WERI-Rb-1 (cell line): ENCODE results near the gene GMDS.

ENCODE experiments used
- DNase-seq: peaks from one replicate; pipeline ENCODE4 v3.0.0-alpha.2; 2020
- H3K27ac ChIP-seq: fragments of 250-450 bp; sonication (Bioruptor Pico); 2 replicates; pipeline ENCODE4 v1.5.1; 2020; ENCODE audit warnings: mild to moderate bottlenecking, moderate library complexity
- H3K27me3 ChIP-seq: fragments of 250-450 bp; sonication (Bioruptor Pico); 2 replicates; pipeline ENCODE4 v1.5.1; 2021; ENCODE audit warnings: mild to moderate bottlenecking, low read depth, moderate library complexity; ENCODE audit not compliant: insufficient read depth, severe bottlenecking
- H3K36me3 ChIP-seq: fragments of 250-450 bp; sonication (Bioruptor Pico); 2 replicates; pipeline ENCODE4 v1.5.1; 2020; ENCODE audit warnings: mild to moderate bottlenecking, moderate library complexity
- H3K4me3 ChIP-seq: 2 replicates; pipeline ENCODE4 v1.5.1; 2011; ENCODE audit warnings: low read depth, mild to moderate bottlenecking, control low read depth, low read length
- H3K9me3 ChIP-seq: fragments of 250-450 bp; sonication (Bioruptor Pico); 2 replicates; pipeline ENCODE4 v1.5.1; 2021; ENCODE audit warnings: mild to moderate bottlenecking, moderate library complexity; ENCODE audit not compliant: severe bottlenecking
- TF ChIP-seq, protein P1 (sequence below): IDR thresholded peaks from 2 replicates; pipeline ENCODE4 v1.5.1; 2011; ENCODE audit warnings: low read depth, mild to moderate bottlenecking, control low read depth, inconsistent platforms, low read length

GMDS gene

DNA sequence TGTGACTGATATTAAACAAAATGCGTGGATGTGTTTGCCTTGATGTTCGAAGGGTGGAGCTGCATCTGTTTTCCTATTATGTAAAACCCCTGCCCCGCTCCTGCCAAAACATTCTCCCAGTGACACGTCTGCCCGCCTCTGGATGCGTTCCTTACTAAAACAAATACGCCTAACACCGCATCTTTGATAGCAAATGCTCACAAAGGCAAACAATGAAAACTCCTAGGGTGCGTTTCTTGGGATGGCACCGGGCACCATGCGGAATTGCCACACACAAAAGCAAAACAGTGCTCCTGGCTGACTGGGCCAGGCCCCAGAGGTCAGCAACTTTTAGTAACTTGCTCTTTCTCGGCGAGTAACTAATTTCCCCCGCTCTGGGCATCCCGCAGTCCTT, 644.6 kb downstream of the GMDS start:
- Histone ChIP-seq H3K36me3 (no peaks in the 10 kb centered on the region), H3K27me3 (peaks cover 43% of the 10 kb centered on the region), H3K27ac (no peak overlapping the region), H3K4me3 (no peak overlapping the region), H3K9me3 (no peaks in the 10 kb centered on the region)
- DNase-seq = no peak
- TF ChIP-seq, protein P1, sequence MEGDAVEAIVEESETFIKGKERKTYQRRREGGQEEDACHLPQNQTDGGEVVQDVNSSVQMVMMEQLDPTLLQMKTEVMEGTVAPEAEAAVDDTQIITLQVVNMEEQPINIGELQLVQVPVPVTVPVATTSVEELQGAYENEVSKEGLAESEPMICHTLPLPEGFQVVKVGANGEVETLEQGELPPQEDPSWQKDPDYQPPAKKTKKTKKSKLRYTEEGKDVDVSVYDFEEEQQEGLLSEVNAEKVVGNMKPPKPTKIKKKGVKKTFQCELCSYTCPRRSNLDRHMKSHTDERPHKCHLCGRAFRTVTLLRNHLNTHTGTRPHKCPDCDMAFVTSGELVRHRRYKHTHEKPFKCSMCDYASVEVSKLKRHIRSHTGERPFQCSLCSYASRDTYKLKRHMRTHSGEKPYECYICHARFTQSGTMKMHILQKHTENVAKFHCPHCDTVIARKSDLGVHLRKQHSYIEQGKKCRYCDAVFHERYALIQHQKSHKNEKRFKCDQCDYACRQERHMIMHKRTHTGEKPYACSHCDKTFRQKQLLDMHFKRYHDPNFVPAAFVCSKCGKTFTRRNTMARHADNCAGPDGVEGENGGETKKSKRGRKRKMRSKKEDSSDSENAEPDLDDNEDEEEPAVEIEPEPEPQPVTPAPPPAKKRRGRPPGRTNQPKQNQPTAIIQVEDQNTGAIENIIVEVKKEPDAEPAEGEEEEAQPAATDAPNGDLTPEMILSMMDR = no peak

DNA sequence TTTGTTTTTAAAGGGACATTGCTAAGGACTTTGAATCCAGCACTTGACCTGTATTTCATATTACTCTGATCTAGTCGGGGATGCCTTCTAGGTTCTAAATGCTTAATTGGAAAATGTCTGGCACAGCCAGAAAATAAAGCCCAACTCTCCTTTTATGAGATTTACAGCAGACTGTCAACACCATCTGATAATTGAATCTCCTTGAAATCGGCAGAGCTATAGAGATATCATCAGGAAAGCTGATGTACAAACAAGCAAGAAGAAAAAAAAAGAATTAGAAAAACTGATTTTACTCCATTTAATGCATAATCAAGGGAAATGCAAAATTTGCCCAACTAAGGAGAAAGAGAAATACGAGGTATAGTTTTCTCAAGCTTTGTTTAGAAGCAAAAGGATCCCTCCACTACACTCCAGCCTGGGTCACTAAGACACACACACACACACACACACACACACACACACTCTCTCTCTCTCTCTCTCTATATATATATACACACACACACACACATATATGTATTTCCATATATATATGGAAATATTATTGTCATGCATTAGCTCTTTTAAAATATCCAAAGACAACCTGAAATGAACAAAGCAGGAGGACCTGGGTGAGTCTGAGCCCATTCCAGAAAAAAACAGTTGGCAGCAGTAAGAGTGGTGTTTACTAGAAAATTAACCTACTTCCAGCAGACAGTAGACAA, 645.2 kb downstream of the GMDS start:
- H3K27me3 ChIP-seq = peaks cover 43% of the 10 kb centered on the region
- no peak overlapping the region for H3K27ac ChIP-seq
- H3K4me3 ChIP-seq = no peak overlapping the region
- TF ChIP-seq, protein P1 = no peak
- no peaks in the 10 kb centered on the region for H3K9me3 ChIP-seq
- H3K36me3 ChIP-seq = no peaks in the 10 kb centered on the region
- DNase-seq = no peak

DNA sequence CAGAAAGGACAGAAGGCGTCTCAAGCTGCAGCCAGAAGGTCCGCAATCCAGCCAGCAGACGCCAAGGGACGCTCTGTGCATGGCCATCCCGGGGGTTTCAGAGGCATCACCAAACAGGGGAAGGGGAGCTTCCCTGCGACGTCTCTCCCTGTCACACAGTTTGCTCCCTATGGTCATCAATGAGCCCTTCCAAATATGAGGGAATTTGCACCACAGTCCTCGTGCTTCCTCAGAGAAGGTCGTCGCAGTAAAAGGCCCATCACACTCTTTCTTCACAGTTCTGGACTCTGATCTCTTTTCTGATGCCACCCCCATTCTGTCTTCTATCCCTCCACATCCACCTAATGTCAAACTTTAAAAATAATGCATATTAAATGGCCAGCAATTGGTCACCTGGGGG, 645.9 kb downstream of the GMDS start:
- DNase-seq = no peak
- TF ChIP-seq, protein P1 = no peak
- no peaks in the 10 kb centered on the region for H3K9me3 ChIP-seq
- H3K27me3 ChIP-seq = peaks cover 40% of the 10 kb centered on the region
- no peak overlapping the region for H3K27ac ChIP-seq
- no peak overlapping the region for H3K4me3 ChIP-seq
- no peaks in the 10 kb centered on the region for H3K36me3 ChIP-seq

DNA sequence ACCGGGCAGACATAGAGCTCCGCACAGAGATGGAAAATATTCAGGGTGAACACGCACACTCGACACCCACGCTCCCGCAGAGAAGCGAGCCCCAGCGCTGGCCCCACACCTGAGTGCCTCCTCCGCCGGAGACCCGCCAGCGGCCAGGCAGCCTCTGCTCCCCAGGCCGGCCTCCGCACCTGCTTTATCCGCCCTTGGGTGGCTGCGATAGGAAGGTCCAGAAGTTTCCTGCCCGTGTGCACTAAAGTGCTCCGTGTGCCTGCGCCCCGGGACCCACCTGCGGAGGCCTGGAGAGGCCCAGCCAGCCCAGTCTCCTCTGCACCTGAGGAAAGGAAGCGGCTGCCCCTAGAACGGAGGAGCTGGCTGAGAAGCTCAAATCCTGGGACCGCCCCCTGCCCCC, 646.5 kb downstream of the GMDS start:
- DNase-seq = no peak
- H3K9me3 ChIP-seq = no peaks in the 10 kb centered on the region
- peaks cover 34% of the 10 kb centered on the region for H3K27me3 ChIP-seq
- no peak overlapping the region for H3K4me3 ChIP-seq
- H3K36me3 ChIP-seq = no peaks in the 10 kb centered on the region
- TF ChIP-seq, protein P1 = no peak
- H3K27ac ChIP-seq = no peak overlapping the region

DNA sequence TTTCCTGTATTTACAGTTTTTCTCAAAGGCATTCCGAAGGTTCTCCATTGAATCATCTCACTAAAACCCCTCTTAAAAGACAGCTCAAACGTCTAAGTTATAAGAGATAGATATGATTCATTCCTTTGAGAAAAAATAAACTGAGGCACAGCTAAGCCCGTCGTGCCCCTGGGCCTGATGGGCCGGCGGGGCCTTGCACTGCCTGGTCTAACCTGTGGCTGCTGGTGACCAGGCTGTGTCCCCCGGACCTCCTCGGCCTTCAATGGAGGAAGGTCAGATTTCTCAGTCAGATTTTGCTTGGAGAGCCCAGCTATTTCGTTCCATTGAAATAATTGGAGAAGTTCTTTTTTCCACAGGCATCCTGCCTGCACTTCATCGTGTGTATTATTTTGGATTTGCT, 647.0 kb downstream of the GMDS start:
- H3K4me3 ChIP-seq = no peak overlapping the region
- no peaks in the 10 kb centered on the region for H3K36me3 ChIP-seq
- H3K27me3 ChIP-seq = peaks cover 32% of the 10 kb centered on the region
- TF ChIP-seq, protein P1 = no peak
- H3K27ac ChIP-seq = no peak overlapping the region
- no peaks in the 10 kb centered on the region for H3K9me3 ChIP-seq
- DNase-seq = no peak

DNA sequence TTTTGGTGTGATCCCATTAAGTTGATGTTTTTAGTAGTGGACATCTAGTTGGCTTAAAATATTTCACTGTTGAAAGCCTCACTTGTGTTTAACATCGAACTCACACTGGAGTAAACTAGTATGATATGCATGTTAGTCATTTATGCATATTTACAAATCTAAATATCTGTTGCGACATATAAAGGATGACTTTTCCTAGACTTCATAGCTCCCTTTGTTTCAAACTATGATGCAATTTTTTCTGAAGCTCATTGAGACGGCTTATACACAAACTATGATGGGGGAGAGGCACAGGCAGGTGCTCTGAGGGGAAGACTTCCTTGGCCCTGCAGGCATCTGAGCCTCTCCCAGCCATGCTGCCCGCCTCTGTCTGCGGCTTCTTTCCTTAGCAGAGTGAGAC, 647.5 kb downstream of the GMDS start:
- Histone ChIP-seq H3K4me3 (no peak overlapping the region), H3K36me3 (no peaks in the 10 kb centered on the region), H3K27ac (no peak overlapping the region), H3K9me3 (no peaks in the 10 kb centered on the region), H3K27me3 (peaks cover 32% of the 10 kb centered on the region)
- no peak for DNase-seq
- TF ChIP-seq, protein P1 = no peak
